ENCODE results near the gene MRC2.
"Not testable (repeated sequence)": the region's sequence is repeated elsewhere in the genome, so short reads cannot be mapped to it uniquely, and the experiment has no call there.

The MRC2 gene

DNA sequence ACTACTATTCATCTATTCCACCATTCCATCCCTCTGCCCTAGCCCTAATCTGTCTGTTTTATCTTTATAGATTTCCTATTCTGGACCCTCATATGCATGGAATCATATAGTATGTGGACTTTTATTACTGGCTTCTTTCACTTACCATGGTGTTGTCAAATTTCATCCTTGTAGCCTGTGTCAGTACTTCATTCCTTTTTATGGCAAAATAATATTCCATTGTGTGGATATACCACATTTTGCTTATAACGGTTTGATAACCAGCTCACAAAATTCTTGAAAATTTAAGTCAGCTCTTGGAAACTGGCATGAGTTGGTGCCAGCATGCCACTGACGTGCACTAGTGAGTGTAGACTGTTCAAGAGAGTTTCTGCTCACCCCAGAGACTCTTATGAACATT is 30.3 kb upstream of the MRC2 start:
- Histone ChIP-seq H3K27me3 (ENCODE audit: insufficient read depth, low read length, poor library complexity) (no peaks in the 10 kb centered on the region), H3K36me3 (ENCODE audit: control insufficient read depth, insufficient read depth, low read length) (no peaks in the 10 kb centered on the region), H3K18ac (ENCODE audit: low read length) (no peak overlapping the region)

DNA sequence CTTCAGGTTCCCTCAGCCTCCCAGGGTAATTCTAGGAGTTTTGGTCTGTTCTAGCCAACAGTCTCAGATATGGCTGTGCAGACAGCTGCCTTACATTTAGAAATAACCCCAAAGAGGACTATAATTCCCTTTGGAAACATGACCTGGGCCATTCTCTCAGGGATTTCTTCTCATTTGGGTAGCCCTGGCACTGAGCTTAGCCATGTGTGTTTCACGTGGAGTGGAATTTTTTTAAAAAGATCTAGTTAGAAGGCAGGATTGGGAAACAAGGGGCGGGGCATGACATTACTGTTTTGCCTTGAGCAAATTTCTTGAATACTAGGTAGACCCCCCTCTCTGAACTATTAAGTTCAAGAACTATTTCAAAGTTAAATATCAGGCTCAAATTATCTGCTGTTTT is 29.6 kb upstream of the MRC2 start:
- Histone ChIP-seq H3K4me3 (ENCODE audit: low read length) (no peak overlapping the region), H3K23ac (ENCODE audit: low read length) (no peak overlapping the region), H3K79me2 (ENCODE audit: control insufficient read depth, insufficient read depth, low read length) (no peaks in the 10 kb centered on the region), H3K27me3 (ENCODE audit: insufficient read depth, low read length, poor library complexity) (no peaks in the 10 kb centered on the region), H3K36me3 (ENCODE audit: control insufficient read depth, insufficient read depth, low read length) (no peaks in the 10 kb centered on the region), H3K4ac (ENCODE audit: low read depth, low read length) (no peak overlapping the region), H2BK120ac (ENCODE audit: low read depth, low read length) (no peak overlapping the region), H3K9ac (ENCODE audit: low read length) (no peak overlapping the region), H4K5ac (ENCODE audit: low read length) (no peak overlapping the region), H3K56ac (ENCODE audit: low read length) (no peak overlapping the region), H4K8ac (ENCODE audit: low read depth, low read length) (no peak overlapping the region), H2AK5ac (ENCODE audit: low read length) (no peak overlapping the region), H2BK15ac (replicated peaks; ENCODE audit: low read depth) (no peak overlapping the region), H2BK5ac (ENCODE audit: low read length) (no peak overlapping the region), H3K79me1 (ENCODE audit: low read length) (no peaks in the 10 kb centered on the region), H3K4me2 (ENCODE audit: low read length) (no peak overlapping the region), H3K4me1 (ENCODE audit: control insufficient read depth, low read depth, low read length) (no peaks in the 10 kb centered on the region), H3K18ac (ENCODE audit: low read length) (no peak overlapping the region), H3K27ac (ENCODE audit: low read depth, low read length) (no peak overlapping the region)
- no CpG with 5 or more reads among the region's 2 CpGs for WGBS (ENCODE audit: extremely low coverage, insufficient coverage, low lambda C conversion rate)
- DNase-seq, result no peak

More for the DNA sequence above, 30.3 kb upstream of the MRC2 start:
- no peaks in the 10 kb centered on the region for H3K79me1 ChIP-seq (ENCODE audit: low read length)
- no peaks in the 10 kb centered on the region for H3K4me1 ChIP-seq (ENCODE audit: control insufficient read depth, low read depth, low read length)
- no peak overlapping the region for H2AK5ac ChIP-seq (ENCODE audit: low read length)
- no CpG with 5 or more reads among the region's 2 CpGs for WGBS (ENCODE audit: extremely low coverage, insufficient coverage, low lambda C conversion rate)
- H3K4ac ChIP-seq (ENCODE audit: low read depth, low read length), result no peak overlapping the region
- no peak overlapping the region for H3K4me3 ChIP-seq (ENCODE audit: low read length)
- H4K5ac ChIP-seq (ENCODE audit: low read length), result no peak overlapping the region
- no peak for DNase-seq
- no peaks in the 10 kb centered on the region for H3K79me2 ChIP-seq (ENCODE audit: control insufficient read depth, insufficient read depth, low read length)
- H3K23ac ChIP-seq (ENCODE audit: low read length), result no peak overlapping the region
- no peak overlapping the region for H3K4me2 ChIP-seq (ENCODE audit: low read length)
- H2BK5ac ChIP-seq (ENCODE audit: low read length), result no peak overlapping the region
- no peak overlapping the region for H3K56ac ChIP-seq (ENCODE audit: low read length)
- H3K9ac ChIP-seq (ENCODE audit: low read length), result no peak overlapping the region
- H4K8ac ChIP-seq (ENCODE audit: low read depth, low read length), result no peak overlapping the region
- H3K27ac ChIP-seq (ENCODE audit: low read depth, low read length), result no peak overlapping the region
- no peak overlapping the region for H2BK120ac ChIP-seq (ENCODE audit: low read depth, low read length)
- no peak overlapping the region for H2BK15ac ChIP-seq (replicated peaks; ENCODE audit: low read depth)

DNA sequence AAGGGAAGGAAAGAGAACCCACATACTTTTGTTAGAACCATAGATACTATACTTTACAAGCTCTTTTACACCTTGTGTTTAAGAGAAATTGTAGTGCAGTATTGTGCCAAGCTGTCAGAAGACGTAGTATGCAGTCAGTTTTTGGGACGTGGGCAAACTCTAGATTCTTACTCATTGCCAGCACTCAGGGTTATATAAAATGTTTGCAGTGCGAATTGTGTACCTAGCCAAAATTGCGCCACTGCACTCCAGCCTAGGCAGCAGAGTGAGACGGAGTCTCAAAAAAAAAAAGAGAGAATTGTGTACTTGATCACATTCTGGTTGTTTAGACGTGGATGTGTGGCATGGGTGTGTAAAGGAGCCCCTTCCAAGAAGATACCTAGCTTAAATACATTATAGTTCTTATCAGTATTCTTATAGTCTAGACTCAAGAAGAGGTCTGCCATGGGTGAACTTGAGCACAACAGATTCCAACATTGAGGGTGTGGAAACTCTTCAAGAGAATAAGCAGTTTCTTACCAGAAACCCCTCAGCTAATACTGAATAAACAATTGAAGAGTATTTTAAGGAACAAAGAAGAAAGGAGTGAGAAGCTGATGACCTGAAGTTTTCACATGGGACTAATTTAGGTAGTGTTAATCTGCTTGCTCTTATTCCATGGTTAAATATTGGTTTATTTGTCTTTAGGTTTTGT is 27.4 kb upstream of the MRC2 start:
- H3K18ac ChIP-seq (ENCODE audit: low read length), result no peak overlapping the region
- H3K4ac ChIP-seq (ENCODE audit: low read depth, low read length), result no peak overlapping the region
- DNase-seq, result no peak
- H3K27me3 ChIP-seq (ENCODE audit: insufficient read depth, low read length, poor library complexity), result no peaks in the 10 kb centered on the region
- no peaks in the 10 kb centered on the region for H3K4me1 ChIP-seq (ENCODE audit: control insufficient read depth, low read depth, low read length)
- no CpG with 5 or more reads among the region's 6 CpGs for WGBS (ENCODE audit: extremely low coverage, insufficient coverage, low lambda C conversion rate)
- H3K36me3 ChIP-seq (ENCODE audit: control insufficient read depth, insufficient read depth, low read length), result no peaks in the 10 kb centered on the region
- H3K4me3 ChIP-seq (ENCODE audit: low read length), result no peak overlapping the region
- no peak overlapping the region for H4K5ac ChIP-seq (ENCODE audit: low read length)
- no peak overlapping the region for H3K56ac ChIP-seq (ENCODE audit: low read length)
- H3K23ac ChIP-seq (ENCODE audit: low read length), result no peak overlapping the region
- H3K4me2 ChIP-seq (ENCODE audit: low read length), result no peak overlapping the region
- H2AK5ac ChIP-seq (ENCODE audit: low read length), result no peak overlapping the region
- no peaks in the 10 kb centered on the region for H3K79me2 ChIP-seq (ENCODE audit: control insufficient read depth, insufficient read depth, low read length)
- H3K79me1 ChIP-seq (ENCODE audit: low read length), result no peaks in the 10 kb centered on the region
- no peak overlapping the region for H2BK5ac ChIP-seq (ENCODE audit: low read length)
- H4K8ac ChIP-seq (ENCODE audit: low read depth, low read length), result no peak overlapping the region
- H2BK120ac ChIP-seq (ENCODE audit: low read depth, low read length), result no peak overlapping the region
- H2BK15ac ChIP-seq (replicated peaks; ENCODE audit: low read depth), result no peak overlapping the region
- H3K27ac ChIP-seq (ENCODE audit: low read depth, low read length), result no peak overlapping the region
- no peak overlapping the region for H3K9ac ChIP-seq (ENCODE audit: low read length)

DNA sequence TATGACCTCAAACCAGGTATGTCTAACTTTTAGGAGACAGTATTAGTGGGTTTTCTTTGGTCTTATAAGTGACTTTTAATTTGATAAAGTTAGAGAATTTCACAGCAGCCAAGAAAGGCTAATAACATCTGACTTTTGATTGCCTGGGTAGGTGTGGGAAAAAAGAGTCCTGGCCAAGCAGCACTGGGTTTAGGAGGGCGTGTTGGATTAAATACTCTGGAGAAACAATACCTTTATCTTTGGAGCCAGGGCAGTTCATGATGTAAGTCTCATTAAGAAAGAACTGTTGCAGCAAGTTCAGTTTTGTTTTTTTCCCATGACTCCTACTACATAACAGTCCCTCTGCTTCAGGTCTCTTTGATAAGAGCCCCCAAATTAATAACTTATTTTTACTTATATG is 26.7 kb upstream of the MRC2 start:
- Histone ChIP-seq H3K4me1 (ENCODE audit: control insufficient read depth, low read depth, low read length) (no peaks in the 10 kb centered on the region), H4K5ac (ENCODE audit: low read length) (no peak overlapping the region), H3K18ac (ENCODE audit: low read length) (no peak overlapping the region), H4K8ac (ENCODE audit: low read depth, low read length) (no peak overlapping the region), H3K79me1 (ENCODE audit: low read length) (no peaks in the 10 kb centered on the region), H3K27me3 (ENCODE audit: insufficient read depth, low read length, poor library complexity) (no peaks in the 10 kb centered on the region), H2AK5ac (ENCODE audit: low read length) (no peak overlapping the region), H2BK5ac (ENCODE audit: low read length) (no peak overlapping the region), H2BK15ac (replicated peaks; ENCODE audit: low read depth) (no peak overlapping the region), H3K4me3 (ENCODE audit: low read length) (no peak overlapping the region), H3K79me2 (ENCODE audit: control insufficient read depth, insufficient read depth, low read length) (no peaks in the 10 kb centered on the region), H3K9ac (ENCODE audit: low read length) (no peak overlapping the region), H3K4ac (ENCODE audit: low read depth, low read length) (no peak overlapping the region), H2BK120ac (ENCODE audit: low read depth, low read length) (no peak overlapping the region), H3K23ac (ENCODE audit: low read length) (no peak overlapping the region), H3K4me2 (ENCODE audit: low read length) (no peak overlapping the region), H3K27ac (ENCODE audit: low read depth, low read length) (no peak overlapping the region), H3K36me3 (ENCODE audit: control insufficient read depth, insufficient read depth, low read length) (no peaks in the 10 kb centered on the region), H3K56ac (ENCODE audit: low read length) (no peak overlapping the region)
- no peak for DNase-seq
- no CpG with 5 or more reads among the region's 1 CpG for WGBS (ENCODE audit: extremely low coverage, insufficient coverage, low lambda C conversion rate)

DNA sequence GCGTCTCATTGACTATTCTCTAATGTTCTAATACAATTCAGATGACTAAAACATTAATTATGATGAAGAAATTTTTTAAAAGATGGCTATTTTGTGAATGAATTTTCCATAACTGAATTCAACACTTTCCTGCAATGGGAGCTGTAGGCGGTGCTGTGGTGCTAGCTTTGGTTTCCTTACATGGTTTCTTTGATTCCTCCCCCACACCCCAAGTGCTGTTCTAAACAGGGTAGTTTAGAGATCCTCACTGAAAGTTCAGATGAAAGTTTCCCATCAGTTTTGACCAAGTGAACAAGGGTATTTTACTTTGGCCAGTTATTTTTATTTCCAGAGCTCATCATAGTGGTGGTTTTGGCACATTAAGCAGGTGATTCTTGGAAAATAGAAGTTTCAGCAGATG is 26.0 kb upstream of the MRC2 start:
- Histone ChIP-seq H3K4ac (ENCODE audit: low read depth, low read length) (no peak overlapping the region), H3K9ac (ENCODE audit: low read length) (no peak overlapping the region), H2BK15ac (replicated peaks; ENCODE audit: low read depth) (no peak overlapping the region), H2BK120ac (ENCODE audit: low read depth, low read length) (no peak overlapping the region), H3K79me2 (ENCODE audit: control insufficient read depth, insufficient read depth, low read length) (no peaks in the 10 kb centered on the region), H4K5ac (ENCODE audit: low read length) (no peak overlapping the region), H4K8ac (ENCODE audit: low read depth, low read length) (no peak overlapping the region), H3K56ac (ENCODE audit: low read length) (no peak overlapping the region), H2BK5ac (ENCODE audit: low read length) (no peak overlapping the region), H2AK5ac (ENCODE audit: low read length) (no peak overlapping the region), H3K4me3 (ENCODE audit: low read length) (no peak overlapping the region), H3K23ac (ENCODE audit: low read length) (no peak overlapping the region), H3K18ac (ENCODE audit: low read length) (no peak overlapping the region), H3K79me1 (ENCODE audit: low read length) (no peaks in the 10 kb centered on the region), H3K27me3 (ENCODE audit: insufficient read depth, low read length, poor library complexity) (no peaks in the 10 kb centered on the region), H3K27ac (ENCODE audit: low read depth, low read length) (no peak overlapping the region), H3K4me2 (ENCODE audit: low read length) (no peak overlapping the region), H3K4me1 (ENCODE audit: control insufficient read depth, low read depth, low read length) (no peaks in the 10 kb centered on the region), H3K36me3 (ENCODE audit: control insufficient read depth, insufficient read depth, low read length) (no peaks in the 10 kb centered on the region)
- DNase-seq, result no peak
- WGBS (ENCODE audit: extremely low coverage, insufficient coverage, low lambda C conversion rate), result no CpG with 5 or more reads among the region's 2 CpGs

DNA sequence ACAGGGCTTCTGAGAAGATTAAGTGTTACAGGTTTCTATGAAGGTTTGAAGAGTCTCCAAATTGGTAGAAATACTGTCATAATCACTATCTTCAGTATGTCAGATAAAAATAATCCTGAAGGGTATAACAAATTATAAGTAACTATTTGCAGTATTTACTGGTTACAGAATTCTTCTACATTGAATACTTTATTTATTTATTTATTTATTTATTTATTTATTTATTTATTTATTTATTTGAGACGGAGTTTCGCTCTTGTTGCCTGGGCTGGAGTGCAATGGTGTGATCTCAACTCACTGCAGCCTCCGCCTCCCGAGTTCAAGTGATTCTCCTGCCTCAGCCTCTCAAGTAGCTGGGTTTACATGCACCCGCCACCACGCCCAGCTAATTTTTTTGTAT is 23.7 kb upstream of the MRC2 start:
- H2AK5ac ChIP-seq (ENCODE audit: low read length); H3K18ac ChIP-seq (ENCODE audit: low read length); H3K23ac ChIP-seq (ENCODE audit: low read length); H3K4me3 ChIP-seq (ENCODE audit: low read length); DNase-seq; H3K4ac ChIP-seq (ENCODE audit: low read depth, low read length); H3K4me1 ChIP-seq (ENCODE audit: control insufficient read depth, low read depth, low read length); H2BK5ac ChIP-seq (ENCODE audit: low read length); H2BK15ac ChIP-seq (replicated peaks; ENCODE audit: low read depth); H3K56ac ChIP-seq (ENCODE audit: low read length); H3K27ac ChIP-seq (ENCODE audit: low read depth, low read length); H3K9ac ChIP-seq (ENCODE audit: low read length); H3K36me3 ChIP-seq (ENCODE audit: control insufficient read depth, insufficient read depth, low read length); H2BK120ac ChIP-seq (ENCODE audit: low read depth, low read length); H3K27me3 ChIP-seq (ENCODE audit: insufficient read depth, low read length, poor library complexity); H4K8ac ChIP-seq (ENCODE audit: low read depth, low read length); H4K5ac ChIP-seq (ENCODE audit: low read length); H3K79me1 ChIP-seq (ENCODE audit: low read length); H3K79me2 ChIP-seq (ENCODE audit: control insufficient read depth, insufficient read depth, low read length); H3K4me2 ChIP-seq (ENCODE audit: low read length): not testable (repeated sequence)
- WGBS (ENCODE audit: extremely low coverage, insufficient coverage, low lambda C conversion rate), result no CpG with 5 or more reads among the region's 6 CpGs
